CD4-positive, alpha-beta T cell treated with Interleukin-15 for 4 hours (primary cell): ENCODE results near the gene RANBP3L.
"Not testable (repeated sequence)": the region's sequence is repeated elsewhere in the genome, so short reads cannot be mapped to it uniquely, and the experiment has no call there.

Experiments used
- DNase-seq: peaks from one replicate; pipeline ENCODE4 v3.0.0-alpha.2; 2020; ENCODE audit warnings: low spot score

RANBP3L gene

GRCh38 chr5:36301858-36302603 lies at the start of gene RANBP3L:
Gene RANBP3L, minus strand, starts transcription at chr5:36301902. Its CDS starts 486 bp downstream, at chr5:36301416.
- no peak for DNase-seq

GRCh38 chr5:36346896-36347690 lies 45.4 kb upstream of the RANBP3L start:
- DNase-seq: no peak

GRCh38 chr5:36344899-36345298 lies 43.2 kb upstream of the RANBP3L start:
- DNase-seq: no peak

- not testable (repeated sequence) for DNase-seq
Measured at GRCh38 chr5:36341720-36342119, 40.0 kb upstream of the RANBP3L start.

- DNase-seq: no peak
Measured at GRCh38 chr5:36337597-36337996, 35.9 kb upstream of the RANBP3L start.

- DNase-seq: no peak
Measured at GRCh38 chr5:36334315-36334714, 32.6 kb upstream of the RANBP3L start.

GRCh38 chr5:36332720-36333119 lies 31.0 kb upstream of the RANBP3L start:
- not testable (repeated sequence) for DNase-seq

- DNase-seq: no peak
Measured at GRCh38 chr5:36325196-36325595, 23.5 kb upstream of the RANBP3L start.

GRCh38 chr5:36323926-36324781 lies 22.5 kb upstream of the RANBP3L start:
- no peak for DNase-seq

GRCh38 chr5:36312953-36313672 lies 11.4 kb upstream of the RANBP3L start:
- no peak for DNase-seq

GRCh38 chr5:36311956-36312355 lies 10.3 kb upstream of the RANBP3L start:
- no peak for DNase-seq

- DNase-seq: no peak
Measured at GRCh38 chr5:36310138-36310537, 8.4 kb upstream of the RANBP3L start.

GRCh38 chr5:36305571-36306326 lies 4.0 kb upstream of the RANBP3L start:
- no peak for DNase-seq

- no peak for DNase-seq
Measured at GRCh38 chr5:36304095-36304805, 2.5 kb upstream of the RANBP3L start.

- no peak for DNase-seq
Measured at GRCh38 chr5:36300927-36301540, 668 bp downstream of the RANBP3L start.

GRCh38 chr5:36300191-36300926 lies 1.3 kb downstream of the RANBP3L start:
- no peak for DNase-seq

GRCh38 chr5:36298552-36298951 lies 3.1 kb downstream of the RANBP3L start:
- DNase-seq: no peak

GRCh38 chr5:36297653-36298052 lies 4.0 kb downstream of the RANBP3L start:
- no peak for DNase-seq
